OCI-LY1 (cell line): ENCODE measurements around the gene AP3S2.

ENCODE experiments used
- H2AFZ ChIP-seq: fragments of 200-600 bp; sonication (generic), shearing (Covaris generic); 2 replicates; pipeline ENCODE4 v1.6.0; 2014; ENCODE audit warnings: antibody characterized with exemption, mild to moderate bottlenecking, low read length
- H3F3A ChIP-seq: fragments of 200-600 bp; sonication (generic), shearing (Covaris generic); 2 replicates; pipeline ENCODE4 v1.6.0; 2014; ENCODE audit warnings: mild to moderate bottlenecking, antibody characterized with exemption, low read length, moderate library complexity; ENCODE audit not compliant: insufficient read depth
- H3K27ac ChIP-seq: fragments of 200-600 bp; sonication (generic); 2 replicates; pipeline ENCODE4 v1.5.1; 2014; ENCODE audit warnings: low read length, mixed run types, mild to moderate bottlenecking, low read depth; ENCODE audit not compliant: poor library complexity, severe bottlenecking
- H3K27me3 ChIP-seq: fragments of 200-600 bp; sonication (generic); 2 replicates; pipeline ENCODE4 v1.6.0; 2014; ENCODE audit warnings: antibody characterized with exemption, mild to moderate bottlenecking, low read length, moderate library complexity; ENCODE audit not compliant: insufficient read depth
- H3K36me3 ChIP-seq: fragments of 200-600 bp; sonication (generic); 2 replicates; pipeline ENCODE4 v1.6.1; 2014; ENCODE audit warnings: mild to moderate bottlenecking, antibody characterized with exemption, low read length, moderate library complexity, mixed read lengths; ENCODE audit not compliant: insufficient read depth
- H3K4me1 ChIP-seq: fragments of 200-600 bp; sonication (generic); 2 replicates; pipeline ENCODE4 v1.5.1; 2014; ENCODE audit warnings: mild to moderate bottlenecking, low read length, moderate library complexity; ENCODE audit not compliant: insufficient read depth, severe bottlenecking
- H3K4me2 ChIP-seq: fragments of 200-600 bp; sonication (generic), shearing (Covaris generic); 2 replicates; pipeline ENCODE4 v1.6.1; 2014; ENCODE audit warnings: low read length
- H3K4me3 ChIP-seq: fragments of 200-600 bp; sonication (generic); 2 replicates; pipeline ENCODE4 v1.5.1; 2014; ENCODE audit warnings: low read length, low read depth, mild to moderate bottlenecking, mixed read lengths; ENCODE audit not compliant: poor library complexity, severe bottlenecking
- H3K79me2 ChIP-seq: fragments of 200-600 bp; shearing (Covaris generic); 2 replicates; pipeline ENCODE4 v1.6.1; 2016; ENCODE audit warnings: mixed run types, low read length, mixed read lengths; ENCODE audit not compliant: insufficient read depth
- H3K9ac ChIP-seq: fragments of 200-600 bp; sonication (generic), shearing (Covaris generic); 2 replicates; pipeline ENCODE4 v1.6.1; 2014; ENCODE audit warnings: mild to moderate bottlenecking, low read length, mixed read lengths
- H3K9me2 ChIP-seq: fragments of 200-600 bp; sonication (generic), shearing (Covaris generic); 2 replicates; pipeline ENCODE4 v1.6.1; 2014; ENCODE audit warnings: low read depth, mild to moderate bottlenecking, low read length, mixed read lengths
- H3K9me3 ChIP-seq: fragments of 200-600 bp; shearing (Covaris generic); 2 replicates; pipeline ENCODE4 v1.6.1; 2014; ENCODE audit warnings: low read length, mixed read lengths
- H4K20me1 ChIP-seq: fragments of 200-600 bp; sonication (generic), shearing (Covaris generic); 2 replicates; pipeline ENCODE4 v1.6.0; 2016; ENCODE audit warnings: mild to moderate bottlenecking, low read length; ENCODE audit not compliant: insufficient read depth
- EZH2 ChIP-seq: fragments of 200-600 bp; sonication (generic), shearing (Covaris generic); IDR thresholded peaks from 2 replicates; pipeline ENCODE4 v1.8.0; 2017; ENCODE audit warnings: borderline replicate concordance, mixed run types, mild to moderate bottlenecking, antibody characterized with exemption, low read length, moderate library complexity, mixed read lengths
- TF ChIP-seq, protein P1 (sequence below): fragments of 200-600 bp; sonication (generic), shearing (Covaris generic); IDR thresholded peaks from 2 replicates; pipeline ENCODE4 v1.5.1; 2017; ENCODE audit warnings: mild to moderate bottlenecking, antibody characterized with exemption, low read length, moderate library complexity, mixed read lengths

Gene AP3S2

DNA sequence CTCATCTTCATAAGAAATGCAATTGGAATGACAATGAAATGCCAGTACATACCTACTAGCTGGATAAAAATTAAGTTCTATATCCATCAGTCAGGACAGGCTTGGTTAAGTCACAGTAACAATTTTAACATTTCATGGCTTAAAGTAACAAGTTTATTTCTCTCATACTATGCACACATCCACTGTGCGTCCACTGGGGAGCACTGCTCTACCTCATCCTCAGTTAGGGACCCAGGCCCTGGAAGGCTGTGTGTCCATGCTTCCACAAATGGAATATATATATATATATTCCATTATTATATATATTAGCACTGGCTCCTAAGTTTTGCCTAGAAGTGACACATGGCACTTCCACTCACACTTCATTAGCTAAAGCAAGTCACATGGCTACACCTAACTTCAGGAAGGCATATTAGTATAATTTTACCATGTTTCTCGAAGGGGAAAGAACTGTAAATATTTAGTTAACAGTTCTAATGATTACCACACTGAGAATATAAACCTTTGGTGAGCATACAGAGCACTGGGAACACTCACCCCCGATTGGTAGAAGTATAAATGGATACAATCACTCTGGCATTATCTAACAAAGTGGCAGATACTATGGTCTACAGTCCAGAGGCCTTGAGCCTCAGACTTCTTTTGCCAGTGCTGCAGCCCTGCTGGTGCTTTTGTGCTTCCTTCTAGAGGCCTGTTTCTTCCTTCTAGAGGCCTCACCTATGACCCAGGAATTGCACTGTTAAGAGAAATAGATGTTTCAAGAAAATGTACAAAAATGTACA is 28.6 kb downstream of the AP3S2 start:
- H3K4me1 ChIP-seq: no peaks in the 10 kb centered on the region
- no peak for TF ChIP-seq EZH2
- TF ChIP-seq, protein P1, sequence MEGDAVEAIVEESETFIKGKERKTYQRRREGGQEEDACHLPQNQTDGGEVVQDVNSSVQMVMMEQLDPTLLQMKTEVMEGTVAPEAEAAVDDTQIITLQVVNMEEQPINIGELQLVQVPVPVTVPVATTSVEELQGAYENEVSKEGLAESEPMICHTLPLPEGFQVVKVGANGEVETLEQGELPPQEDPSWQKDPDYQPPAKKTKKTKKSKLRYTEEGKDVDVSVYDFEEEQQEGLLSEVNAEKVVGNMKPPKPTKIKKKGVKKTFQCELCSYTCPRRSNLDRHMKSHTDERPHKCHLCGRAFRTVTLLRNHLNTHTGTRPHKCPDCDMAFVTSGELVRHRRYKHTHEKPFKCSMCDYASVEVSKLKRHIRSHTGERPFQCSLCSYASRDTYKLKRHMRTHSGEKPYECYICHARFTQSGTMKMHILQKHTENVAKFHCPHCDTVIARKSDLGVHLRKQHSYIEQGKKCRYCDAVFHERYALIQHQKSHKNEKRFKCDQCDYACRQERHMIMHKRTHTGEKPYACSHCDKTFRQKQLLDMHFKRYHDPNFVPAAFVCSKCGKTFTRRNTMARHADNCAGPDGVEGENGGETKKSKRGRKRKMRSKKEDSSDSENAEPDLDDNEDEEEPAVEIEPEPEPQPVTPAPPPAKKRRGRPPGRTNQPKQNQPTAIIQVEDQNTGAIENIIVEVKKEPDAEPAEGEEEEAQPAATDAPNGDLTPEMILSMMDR: no peak

DNA sequence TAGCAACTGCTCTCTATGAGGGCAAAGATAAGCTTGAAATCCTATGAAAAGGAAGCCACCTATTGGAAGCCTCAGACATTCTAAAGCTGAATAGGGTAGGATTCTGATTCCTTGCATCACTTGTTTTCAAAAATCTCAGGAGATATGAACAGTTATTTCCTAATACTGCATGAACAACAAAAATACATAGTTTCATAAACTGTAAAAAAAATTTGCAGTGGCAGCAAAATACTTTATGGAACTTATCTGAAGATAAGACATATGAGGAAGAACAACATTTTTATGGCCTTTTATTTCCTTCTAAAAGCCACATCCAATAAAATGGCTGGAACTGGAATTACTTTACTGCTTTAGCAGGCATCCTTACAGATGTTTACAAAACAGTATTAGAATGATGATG is 29.9 kb downstream of the AP3S2 start:
- H3K9ac ChIP-seq: no peak overlapping the region
- TF ChIP-seq EZH2: no peak
- TF ChIP-seq, protein P1: no peak
- H3K9me2 ChIP-seq: no peaks in the 10 kb centered on the region
- no peaks in the 10 kb centered on the region for H3F3A ChIP-seq
- H3K9me3 ChIP-seq: no peaks in the 10 kb centered on the region
- H4K20me1 ChIP-seq: no peaks in the 10 kb centered on the region
- no peaks in the 10 kb centered on the region for H3K79me2 ChIP-seq
- no peak overlapping the region for H3K27ac ChIP-seq
- no peak overlapping the region for H3K4me3 ChIP-seq
- H3K36me3 ChIP-seq: peaks cover 34% of the 10 kb centered on the region; the same call in 1 of the 2 replicates
- H2AFZ ChIP-seq: no peak overlapping the region
- H3K27me3 ChIP-seq: no peaks in the 10 kb centered on the region
- H3K4me1 ChIP-seq: no peaks in the 10 kb centered on the region
- H3K4me2 ChIP-seq: no peak overlapping the region

More for the DNA sequence above, 28.6 kb downstream of the AP3S2 start:
- Histone ChIP-seq H3K9ac (no peak overlapping the region), H4K20me1 (no peaks in the 10 kb centered on the region), H3K4me2 (no peak overlapping the region), H3K4me3 (no peak overlapping the region), H3K27ac (no peak overlapping the region), H3K36me3 (peaks cover 39% of the 10 kb centered on the region), H3K9me2 (no peaks in the 10 kb centered on the region), H3K79me2 (no peaks in the 10 kb centered on the region), H2AFZ (no peak overlapping the region), H3K27me3 (no peaks in the 10 kb centered on the region), H3F3A (no peaks in the 10 kb centered on the region), H3K9me3 (no peaks in the 10 kb centered on the region)

DNA sequence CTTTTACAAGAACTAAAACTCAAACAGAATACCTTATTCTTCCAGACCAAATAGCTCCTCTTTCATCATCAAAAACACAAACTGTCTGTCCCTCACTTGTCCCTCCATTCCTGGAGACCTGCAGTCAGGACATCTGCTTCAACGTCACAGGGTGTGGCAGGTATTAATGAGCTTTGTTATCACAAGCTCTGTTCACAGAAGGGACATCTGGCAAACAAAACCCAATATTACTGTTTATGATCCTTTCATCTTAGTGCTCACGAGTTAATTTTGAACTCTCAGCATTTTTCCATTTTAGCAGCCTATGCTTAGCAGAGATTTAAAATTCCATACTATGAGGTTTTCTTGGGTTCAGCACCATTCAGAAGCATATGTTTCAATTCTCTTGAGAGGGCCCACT is 32.9 kb downstream of the AP3S2 start:
- H3K4me2 ChIP-seq: no peak overlapping the region
- no peak overlapping the region for H3K9ac ChIP-seq
- peaks cover 41% of the 10 kb centered on the region for H3K36me3 ChIP-seq
- H3F3A ChIP-seq: no peaks in the 10 kb centered on the region
- no peaks in the 10 kb centered on the region for H3K9me2 ChIP-seq
- H2AFZ ChIP-seq: no peak overlapping the region
- H3K4me1 ChIP-seq: no peaks in the 10 kb centered on the region
- H3K9me3 ChIP-seq: no peaks in the 10 kb centered on the region
- no peaks in the 10 kb centered on the region for H3K79me2 ChIP-seq
- no peaks in the 10 kb centered on the region for H4K20me1 ChIP-seq
- no peak overlapping the region for H3K4me3 ChIP-seq
- no peaks in the 10 kb centered on the region for H3K27me3 ChIP-seq
- TF ChIP-seq, protein P1: no peak
- no peak for TF ChIP-seq EZH2
- no peak overlapping the region for H3K27ac ChIP-seq
